CD4-positive, alpha-beta T cell treated with Interleukin-12 subunit alpha and Interleukin-12 subunit beta, for 1 hour (primary cell): Measurements from ENCODE around the gene PLIN5.

Source experiments
- DNase-seq: peaks from one replicate; pipeline ENCODE4 v3.0.0-alpha.2; 2020

PLIN5 gene, protein sequence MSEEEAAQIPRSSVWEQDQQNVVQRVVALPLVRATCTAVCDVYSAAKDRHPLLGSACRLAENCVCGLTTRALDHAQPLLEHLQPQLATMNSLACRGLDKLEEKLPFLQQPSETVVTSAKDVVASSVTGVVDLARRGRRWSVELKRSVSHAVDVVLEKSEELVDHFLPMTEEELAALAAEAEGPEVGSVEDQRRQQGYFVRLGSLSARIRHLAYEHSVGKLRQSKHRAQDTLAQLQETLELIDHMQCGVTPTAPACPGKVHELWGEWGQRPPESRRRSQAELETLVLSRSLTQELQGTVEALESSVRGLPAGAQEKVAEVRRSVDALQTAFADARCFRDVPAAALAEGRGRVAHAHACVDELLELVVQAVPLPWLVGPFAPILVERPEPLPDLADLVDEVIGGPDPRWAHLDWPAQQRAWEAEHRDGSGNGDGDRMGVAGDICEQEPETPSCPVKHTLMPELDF

DNA sequence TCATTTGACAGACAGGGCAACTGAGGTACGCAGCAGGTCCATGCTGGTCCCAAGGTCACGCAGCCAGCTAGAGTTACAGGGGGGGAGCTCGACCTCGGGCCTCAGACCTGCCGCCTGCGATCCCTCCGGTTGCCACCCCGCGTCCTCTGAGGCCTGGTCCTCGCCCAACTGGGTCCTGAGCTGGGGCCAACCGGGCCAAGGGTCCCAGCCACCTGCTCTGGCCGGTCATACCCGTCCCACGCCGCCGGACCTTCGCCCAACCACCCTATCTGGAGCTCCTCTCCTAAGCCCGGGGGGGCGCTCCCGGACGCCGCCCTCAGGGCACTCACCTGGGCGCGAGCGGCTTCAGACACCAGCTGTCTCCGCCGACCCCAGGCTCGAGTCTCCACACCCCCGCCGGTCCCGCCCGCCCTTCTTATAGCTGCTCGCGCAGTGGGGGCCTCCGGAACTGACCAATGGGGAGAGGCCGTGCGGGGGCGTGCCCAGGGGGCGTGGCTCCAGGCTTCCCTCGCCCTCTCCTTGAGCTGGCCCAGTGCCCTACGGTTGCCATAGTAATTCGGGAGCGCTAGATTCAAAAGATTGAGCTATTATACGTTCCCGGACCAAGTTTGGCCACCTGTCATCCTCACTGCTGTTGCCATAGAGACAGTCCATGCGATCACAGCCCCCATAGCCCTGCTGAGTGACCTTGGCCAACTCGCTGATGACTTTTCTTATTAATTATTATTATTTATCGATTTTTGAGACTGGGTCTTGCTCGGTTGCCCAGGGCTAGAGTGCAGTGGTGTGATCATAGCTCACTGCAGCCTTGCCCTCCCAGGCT, at the start of gene PLIN5:
Gene PLIN5, minus strand, starts transcription at position 389 of the 823 bp plus-strand sequence. CDS start 1,150 bp downstream, outside the sequence.
- peak; percentile 50 for DNase-seq

DNA sequence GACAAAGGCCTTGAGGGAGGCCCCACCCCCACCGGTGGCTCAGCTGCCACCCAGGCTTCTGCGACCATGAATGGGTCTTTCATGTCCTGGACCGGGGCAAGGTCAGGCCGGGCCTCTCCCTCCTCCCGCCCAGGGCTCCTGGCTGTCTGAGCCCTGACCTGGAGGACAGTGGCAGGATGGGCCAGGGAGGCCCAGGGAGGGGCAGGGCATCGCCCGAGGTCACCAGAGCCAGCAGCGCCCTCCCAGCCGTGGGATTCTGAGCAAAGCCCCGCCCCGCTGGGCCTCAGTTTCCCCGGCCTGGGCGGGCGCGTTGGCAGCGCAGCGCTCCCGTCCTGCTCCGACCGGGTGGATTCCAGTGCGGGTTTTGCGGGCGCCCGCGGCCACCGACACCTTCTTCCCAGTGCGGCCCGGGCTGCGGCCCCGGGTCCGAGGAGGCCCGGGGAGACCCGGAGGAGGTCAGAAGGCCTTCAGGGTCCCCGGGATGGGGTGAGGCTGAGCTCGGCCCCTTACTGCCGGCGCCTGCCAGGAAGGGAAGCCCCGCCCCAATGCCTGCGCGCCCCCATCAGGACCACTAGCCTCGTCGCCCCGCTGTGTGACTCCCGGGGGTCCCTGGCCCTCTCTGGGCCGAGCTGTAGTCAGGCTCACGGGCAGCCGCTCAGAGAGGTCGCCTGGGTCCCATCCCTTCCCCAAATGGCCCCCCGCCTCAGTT, 49.1 kb upstream of the PLIN5 start:
- no peak for DNase-seq

DNA sequence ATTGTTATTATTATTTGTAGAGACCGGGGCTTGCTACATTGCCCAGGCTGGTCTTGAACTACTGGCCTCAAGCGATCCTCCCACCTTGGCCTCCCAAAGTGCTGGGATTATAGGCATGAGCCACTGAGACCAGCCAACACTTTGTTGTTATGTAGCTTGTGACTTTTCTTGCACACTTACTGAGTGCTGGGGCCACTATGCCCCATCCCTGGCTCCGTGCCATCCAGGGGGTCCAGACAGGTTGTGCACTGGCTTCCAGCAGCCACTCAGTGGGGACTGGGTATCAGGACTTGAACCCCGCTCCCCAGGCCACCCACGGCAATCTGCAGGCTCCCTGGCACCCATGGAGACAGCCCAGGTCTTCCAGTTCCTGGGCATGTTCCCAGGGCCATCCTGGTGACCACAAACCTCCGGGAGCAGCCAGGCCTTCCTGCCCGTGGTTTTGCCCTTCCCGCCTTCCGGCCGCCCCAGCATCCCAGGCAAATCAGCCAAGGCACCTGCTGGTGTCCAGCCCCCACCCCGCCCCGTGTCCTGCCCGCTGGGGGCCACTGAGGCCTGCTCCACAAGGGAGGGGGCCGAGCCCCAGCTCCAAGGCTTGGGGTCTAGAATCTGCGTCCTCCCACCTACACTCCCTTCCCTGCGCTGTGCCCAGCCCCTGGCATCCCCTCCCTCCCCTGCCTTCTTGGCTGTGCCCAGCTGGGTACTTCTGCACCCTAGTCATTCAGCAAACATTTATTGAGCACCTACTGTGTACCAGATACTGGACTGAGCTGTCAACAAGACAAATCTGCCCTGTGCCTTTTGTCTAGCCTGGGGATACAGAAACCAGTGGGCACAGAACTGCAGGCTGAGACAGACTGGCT, 48.2 kb upstream of the PLIN5 start:
- no peak for DNase-seq

DNA sequence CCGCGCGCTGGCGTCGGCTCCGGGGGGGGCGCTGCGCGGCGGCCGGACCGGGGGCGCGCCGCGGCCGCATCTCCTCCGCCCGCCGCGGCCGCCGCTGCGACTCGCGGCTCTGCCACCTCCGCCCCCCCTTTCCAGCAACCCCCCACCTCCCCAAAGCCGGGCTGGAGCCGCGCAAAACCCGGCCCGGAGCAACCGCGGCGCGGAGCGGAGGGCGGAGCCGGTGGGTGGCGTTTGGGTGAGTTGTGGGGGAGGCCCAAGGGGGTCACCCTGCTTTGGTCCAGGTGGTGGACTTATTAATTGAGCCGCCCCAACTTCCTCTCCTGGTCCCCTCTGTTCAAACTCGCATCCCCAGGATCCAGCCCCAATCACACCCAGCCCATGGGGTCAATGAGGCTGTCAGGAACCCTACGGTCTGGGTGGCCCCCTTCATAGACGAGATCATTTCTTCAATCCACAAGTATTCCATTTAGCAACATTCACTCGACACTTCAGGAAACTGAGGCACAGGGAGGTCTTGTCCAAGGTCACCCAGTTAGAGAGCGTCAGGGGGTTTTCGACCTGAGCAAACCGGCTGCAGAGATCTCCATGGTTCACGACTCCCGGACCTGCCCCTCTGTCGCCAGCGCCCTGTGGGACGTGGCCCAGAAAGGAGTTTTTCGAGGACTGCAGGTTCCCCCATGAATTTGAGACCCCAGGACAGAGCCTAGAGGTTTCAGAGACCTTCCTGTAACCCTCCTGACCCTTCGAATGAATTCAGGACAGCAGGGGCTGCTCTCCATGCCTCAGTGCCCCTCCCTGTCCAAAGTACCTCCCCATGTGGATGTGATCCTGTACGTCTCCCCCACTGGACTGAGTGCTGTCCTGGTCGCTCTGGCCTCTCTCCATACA, 46.9 kb upstream of the PLIN5 start:
- DNase-seq = no peak

DNA sequence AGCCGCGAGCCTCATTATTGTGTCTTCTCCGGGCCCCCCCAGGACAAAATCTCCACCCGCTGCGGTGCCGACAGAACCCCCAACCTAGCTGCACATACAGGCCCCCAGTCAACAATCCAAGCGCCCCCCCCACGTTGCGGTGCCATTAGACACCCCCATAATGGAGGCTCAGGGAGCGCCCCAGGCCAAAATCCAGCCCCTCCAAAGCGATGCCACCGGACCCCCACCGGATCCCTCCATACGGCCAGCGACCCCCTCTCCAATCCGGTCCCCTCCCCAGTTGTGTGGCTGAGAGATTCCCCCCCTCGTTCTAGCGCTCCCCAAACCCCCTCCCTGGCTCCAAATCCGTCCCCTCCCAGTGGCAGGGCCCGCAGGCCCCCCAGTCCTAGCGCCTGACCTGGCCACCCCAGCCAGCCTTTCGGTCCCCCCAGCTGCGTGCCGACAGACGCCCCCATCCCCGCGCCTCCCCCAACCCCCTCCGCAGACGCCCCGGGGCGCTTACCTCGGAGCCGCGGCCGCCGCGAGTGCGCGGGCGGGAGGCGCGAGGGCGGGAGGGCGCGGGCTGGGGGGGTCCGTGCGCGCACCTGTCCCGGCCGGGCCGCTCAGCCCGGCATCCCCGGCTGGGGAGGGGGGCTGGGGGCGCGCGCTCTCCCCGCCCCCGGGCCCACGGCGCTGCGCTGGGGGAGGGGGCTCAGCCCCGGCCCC, 46.1 kb upstream of the PLIN5 start:
- DNase-seq = no peak

DNA sequence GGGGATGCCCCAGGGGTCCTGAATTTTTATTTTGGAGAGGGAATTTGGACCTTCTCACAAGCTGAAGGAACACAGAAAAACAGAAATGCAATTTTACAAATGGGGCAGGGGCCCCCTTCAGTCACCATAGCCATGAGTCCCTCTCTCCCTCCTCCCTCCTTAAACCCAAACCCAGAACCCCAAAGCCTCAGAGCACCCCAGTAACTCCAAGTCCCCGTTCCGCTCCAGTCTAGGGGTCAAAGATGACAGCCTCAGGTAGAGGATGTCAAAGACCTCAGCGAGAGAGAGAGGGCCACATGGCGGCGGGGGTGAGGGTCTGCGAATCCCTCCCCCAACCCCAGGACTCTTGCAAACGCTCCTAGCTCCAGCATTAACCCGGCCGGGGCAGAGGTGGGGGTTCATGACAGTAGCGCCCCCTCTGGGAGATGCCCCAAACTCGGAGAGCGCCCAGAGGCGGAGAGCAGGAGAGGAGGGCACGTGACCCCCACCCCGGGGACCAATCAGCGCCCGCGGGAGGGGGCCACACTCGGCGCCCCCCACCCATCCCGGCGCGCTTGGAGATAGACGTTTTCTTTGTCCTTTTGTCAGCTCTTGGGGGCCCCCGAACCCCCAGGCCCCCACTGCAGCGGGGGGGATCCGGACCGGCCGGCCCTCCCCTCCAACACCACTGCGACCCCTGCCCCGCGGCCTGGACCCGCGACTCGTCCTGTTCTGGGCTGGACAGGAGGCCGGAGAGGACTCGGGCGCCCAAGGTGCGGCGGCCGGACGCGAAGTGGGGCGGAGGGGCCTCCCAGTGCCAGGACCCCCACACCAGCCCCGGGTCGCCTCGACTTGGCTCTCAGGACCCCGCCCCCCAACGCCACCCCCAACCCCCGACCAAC, 45.2 kb upstream of the PLIN5 start:
- DNase-seq = no peak

DNA sequence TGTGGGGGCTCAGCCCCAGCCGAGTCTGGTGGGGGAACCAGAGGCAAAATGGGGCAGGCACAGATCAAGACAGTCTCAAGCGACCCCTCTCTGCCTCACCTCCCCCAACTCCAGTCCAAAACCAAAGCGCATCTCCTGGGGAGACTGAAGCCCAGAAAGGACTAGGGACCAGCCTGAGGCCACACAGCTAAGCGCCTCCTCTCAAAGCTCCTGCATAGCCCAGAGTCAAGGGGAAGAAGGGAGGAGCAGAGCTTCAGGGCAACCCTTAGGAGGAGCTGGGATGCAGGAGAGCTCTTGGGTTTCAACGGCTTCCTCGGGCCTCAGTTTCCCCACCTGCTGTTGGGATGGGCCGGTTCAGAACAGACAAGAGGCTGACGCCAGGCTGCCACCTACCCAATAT, 44.4 kb upstream of the PLIN5 start:
- DNase-seq = no peak

DNA sequence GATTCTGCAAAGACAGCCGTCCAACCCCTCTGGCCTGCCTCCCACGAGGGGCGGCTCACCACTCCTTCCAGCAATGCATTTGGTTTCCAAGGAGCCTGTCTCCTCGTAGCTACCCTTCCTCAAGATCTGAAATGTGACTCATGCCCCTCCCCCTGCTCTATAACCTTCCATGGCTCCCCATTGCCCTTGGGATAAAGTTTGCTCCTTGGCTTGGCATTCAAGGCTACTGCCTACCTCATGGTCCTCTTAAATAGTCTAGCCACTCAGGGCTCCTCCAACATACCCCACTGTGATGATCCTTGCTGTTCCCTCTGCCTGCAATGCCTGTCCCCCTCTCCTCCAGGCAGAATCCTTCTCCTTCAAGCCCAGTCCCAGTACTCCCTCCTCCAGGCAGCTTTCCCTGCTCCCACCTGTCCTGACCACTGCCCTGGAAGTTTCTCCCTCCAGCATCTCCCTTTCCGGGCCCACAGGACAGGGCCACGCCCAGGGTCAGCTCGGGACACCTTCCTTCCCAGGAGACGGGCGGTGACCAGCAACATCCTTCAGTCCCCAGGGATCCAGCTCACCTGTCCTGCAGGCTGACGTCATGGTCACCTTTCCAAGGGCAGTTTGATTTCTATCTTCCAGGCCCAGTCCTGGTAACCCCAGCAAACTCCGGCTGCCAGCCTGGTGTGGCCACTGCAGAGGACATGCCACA, 43.7 kb upstream of the PLIN5 start:
- DNase-seq = no peak

DNA sequence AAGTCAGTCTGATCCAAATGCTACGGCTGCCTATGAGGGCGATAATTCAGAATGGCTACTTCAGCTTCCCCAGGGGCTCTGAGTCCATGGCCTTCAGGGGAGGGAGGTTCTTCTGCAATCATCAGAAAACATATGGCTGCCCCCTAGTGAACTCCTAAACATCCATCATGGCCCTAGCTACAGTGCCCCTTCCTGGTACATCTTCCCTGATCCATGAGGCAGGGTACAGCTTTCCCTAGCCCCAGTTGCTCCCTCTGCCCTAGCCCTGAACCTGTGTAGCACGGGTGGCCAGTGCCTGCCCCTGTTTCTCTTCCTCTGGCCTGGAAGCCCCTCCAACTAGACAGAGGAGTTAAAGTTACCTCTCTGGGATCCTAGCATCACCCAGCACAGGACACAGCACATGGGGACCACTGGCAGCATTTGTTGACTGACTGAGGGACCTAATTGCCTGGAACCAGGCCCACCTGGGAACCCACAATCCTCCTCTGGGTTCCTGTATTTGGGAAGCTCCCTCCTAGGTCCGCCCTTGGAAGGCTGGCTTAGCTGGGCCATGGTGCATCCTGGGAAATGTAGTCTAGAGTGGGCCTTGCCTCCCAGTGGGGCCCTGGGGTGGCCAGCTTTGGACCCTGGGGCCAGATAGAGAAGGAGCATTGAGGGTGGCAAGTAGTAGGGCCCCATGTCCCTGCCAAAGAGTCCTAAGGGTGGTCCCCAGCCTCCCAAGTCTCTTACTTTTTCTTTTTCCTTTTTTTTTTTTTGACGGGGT, 42.2 kb upstream of the PLIN5 start:
- no peak for DNase-seq

DNA sequence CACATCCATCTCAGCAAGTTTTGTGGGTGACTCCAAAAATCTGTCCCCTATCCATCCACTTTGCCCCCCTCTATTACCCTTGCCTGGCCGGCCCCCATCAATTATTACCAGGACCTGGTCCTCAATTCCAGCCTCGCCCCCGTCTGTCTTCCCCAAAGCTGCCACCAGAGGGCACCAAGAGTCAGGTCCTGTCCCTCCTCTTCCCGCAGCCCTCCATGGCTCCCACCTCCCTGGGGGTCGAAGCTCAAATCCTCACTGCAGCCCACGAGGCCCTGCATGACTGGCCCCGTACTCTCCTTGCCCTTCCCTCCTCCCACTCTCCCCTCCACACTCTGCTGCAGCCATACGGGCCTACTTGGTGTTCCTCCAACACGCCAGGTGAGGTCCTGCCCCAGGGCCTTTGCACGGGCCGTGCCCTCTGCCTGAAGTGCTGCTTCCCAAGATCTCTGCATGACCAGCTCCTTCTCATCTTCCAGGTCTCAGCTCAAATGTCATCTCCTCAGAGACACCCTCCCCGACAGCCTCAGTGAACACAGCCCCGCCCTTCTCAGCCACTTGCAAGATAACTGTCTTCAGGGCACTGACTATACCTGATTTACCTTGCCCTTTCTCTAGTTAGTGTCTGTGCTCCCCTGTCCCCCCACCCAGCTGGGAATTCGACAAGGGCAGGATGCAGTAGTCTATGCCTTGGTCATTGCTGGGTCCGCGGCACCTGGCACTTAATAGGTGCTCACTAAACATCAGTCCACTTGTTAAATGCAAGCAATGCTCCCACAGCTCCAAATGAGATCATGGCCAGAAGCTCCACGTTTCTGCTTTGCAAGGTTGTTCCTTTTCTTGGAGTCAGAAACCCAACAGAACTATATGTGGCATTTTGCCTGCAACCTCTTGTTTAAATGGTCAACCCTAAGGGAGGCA, 41.3 kb upstream of the PLIN5 start:
- peak; percentile 62 for DNase-seq

DNA sequence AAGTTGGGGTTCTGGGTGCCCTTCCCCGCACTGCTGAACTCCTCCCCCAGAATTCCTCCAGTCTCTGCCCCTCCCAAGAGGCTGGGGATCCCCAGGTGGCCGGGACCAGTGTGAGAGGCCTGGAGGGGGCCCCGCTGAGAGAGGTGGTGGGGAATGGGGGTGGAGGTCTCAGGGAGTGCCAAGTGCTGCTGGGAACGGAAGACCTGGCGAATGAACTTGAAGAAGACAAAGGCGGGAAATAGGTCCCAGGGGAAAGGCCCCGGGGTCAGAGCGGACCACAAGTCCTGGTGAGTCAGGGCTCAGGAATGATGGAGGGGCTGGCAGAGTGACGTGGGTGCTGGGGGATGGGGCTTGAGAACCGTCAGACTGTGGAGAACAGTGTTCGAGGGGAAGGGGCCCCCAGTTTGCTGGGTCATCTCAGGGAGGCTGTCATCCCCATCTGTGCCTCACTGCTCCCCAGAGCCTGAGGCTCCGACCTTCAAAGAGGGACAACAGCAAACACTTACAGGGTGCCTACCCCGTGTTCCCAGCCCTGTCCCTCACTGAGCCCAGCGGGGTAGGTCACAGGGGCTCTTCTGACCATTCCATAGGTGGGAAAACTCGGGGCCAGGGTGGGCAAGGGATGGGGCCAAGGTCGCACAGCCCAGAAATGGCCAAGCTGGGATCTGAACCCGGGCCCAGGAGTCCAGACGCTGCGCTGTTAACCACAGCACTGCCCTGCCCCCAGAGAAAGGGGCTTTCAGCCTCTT, 40.4 kb upstream of the PLIN5 start:
- DNase-seq = no peak

DNA sequence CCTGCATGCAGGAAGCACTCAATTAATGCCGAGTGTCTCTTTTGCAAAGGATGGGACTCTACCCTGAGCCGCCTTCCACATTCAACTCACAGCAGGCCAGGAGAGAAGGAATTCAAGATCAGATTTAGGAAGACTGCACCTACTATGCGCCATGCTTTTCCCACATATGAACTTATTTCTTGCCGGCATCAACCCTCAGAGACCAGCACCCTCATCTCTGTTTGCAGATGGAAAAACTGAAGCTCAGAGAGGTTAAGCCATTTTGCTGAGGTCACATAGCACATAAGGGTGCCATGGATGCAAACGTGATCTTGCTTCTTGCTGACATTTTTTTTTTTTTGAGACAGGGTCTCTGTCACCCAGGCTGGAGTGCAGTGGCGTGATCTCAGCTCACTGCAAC, 38.7 kb upstream of the PLIN5 start:
- DNase-seq = no peak

DNA sequence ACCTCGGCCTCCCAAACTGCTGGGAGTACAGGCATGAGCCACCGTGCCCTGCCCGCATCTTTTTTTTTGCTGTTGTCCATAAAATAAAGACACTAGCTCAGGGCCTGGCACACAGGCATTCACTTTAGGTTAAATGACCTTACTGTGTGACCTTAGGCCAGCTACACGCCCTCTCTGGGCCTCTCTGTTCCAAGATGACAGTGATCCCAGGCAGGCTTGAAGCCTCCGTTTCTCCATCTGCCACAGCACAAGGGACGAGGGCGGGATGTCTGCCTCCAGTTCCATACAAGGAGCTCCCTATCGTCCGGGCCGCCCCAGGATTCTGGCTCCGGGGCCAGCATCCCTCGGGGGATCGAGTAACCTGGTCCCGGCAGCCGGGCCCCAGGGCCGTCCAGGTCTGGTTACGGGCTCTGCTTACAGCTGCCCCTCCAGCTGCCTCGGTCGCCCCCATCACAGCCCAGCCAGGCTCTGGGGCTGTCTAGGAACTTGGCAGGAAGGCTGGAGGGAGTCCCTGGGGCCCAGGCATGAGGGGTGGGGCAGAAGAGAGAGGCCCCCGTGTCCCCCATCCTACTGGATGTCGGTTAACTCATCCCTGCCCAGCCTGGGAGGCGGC, 36.4 kb upstream of the PLIN5 start:
- no peak for DNase-seq

DNA sequence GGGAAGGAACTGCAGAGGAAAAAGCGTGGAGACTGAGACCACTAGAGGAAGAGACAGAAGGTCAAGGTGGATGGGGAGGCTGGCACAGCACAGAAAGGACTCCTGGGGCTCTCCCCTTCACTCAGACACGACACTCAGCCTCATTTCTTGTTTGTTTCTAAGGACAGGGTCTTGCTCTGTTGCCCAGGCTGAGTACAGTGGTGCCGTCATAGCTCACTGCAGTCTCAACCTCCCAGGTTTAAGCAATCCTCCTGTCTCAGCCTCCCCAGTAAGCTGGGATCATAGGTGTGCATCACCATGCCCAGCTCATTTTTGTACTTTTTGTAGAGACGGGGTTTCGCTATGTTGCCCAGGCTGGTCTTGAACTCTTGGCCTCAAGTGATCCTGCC, 35.9 kb upstream of the PLIN5 start:
- DNase-seq = no peak

DNA sequence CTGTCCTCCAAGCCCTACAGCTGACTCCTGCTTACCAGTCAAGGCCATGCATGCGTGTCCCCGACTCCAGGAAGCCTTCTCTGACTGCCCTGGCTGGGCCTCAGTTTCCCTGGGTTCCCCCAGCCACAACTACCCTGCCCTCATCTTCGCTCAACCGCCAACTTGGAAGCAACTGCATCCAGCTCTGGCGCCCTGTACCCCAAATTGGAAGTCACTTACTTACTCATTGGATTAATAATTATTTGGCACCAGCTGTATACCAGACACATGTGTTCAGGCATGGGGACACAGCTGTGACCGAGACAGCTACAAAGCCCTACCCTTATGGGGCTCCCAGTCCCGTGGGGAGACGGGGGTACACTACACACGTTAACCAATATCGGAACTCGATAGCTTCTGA, 35.4 kb upstream of the PLIN5 start:
- DNase-seq = no peak

DNA sequence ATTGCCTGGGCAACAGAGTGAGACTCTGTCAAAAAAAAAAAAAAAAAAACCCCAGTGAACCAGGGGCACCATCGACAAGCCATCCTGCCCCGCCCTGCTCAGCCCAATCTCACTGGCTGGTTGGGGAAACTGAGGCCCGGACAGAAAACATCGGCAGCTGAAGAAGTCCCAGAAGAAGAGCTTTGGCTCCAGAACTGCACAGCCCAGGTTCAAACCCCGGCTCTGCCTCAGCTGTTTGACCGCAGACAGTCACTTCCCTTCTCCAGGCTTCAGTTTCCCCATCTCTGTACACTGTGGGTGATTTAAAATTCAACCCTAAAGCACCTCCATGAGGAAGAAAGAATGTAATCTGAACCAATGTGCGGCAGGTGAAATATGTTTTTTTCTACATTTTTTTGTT, 33.9 kb upstream of the PLIN5 start:
- DNase-seq = no peak
